SK-N-SH treated with all-trans-retinoic acid at 6 μM for 48 hours (cell line): Measurements from ENCODE around the gene CAMK2N2.

Experiments
- ATAC-seq: fragments of 200-7000 bp; cut with Tn5 transposase; 3 replicates; pipeline ENCODE4 v1.9.1; 2020; ENCODE audit warnings: mild to moderate bottlenecking, moderate library complexity
- ARNTL ChIP-seq: fragments of 450-650 bp; formaldehyde crosslinking; IDR thresholded peaks from 2 replicates; pipeline ENCODE4 v1.5.0; 2020; ENCODE audit warnings: low read depth, mild to moderate bottlenecking, moderate library complexity, borderline replicate concordance
- BACH2 ChIP-seq: fragments of 250-450 bp; sonication (Bioruptor Pico); IDR thresholded peaks from 2 replicates; pipeline ENCODE4 v1.9.0; 2021; ENCODE audit warnings: mild to moderate bottlenecking, borderline replicate concordance
- CSDC2 ChIP-seq: fragments of 250-450 bp; sonication (Bioruptor Pico); IDR thresholded peaks from 2 replicates; pipeline ENCODE4 v1.5.0; 2020; ENCODE audit warnings: mild to moderate bottlenecking, moderate library complexity
- ESRRG ChIP-seq: fragments of 250-450 bp; sonication (Bioruptor Pico); IDR thresholded peaks from 2 replicates; pipeline ENCODE4 v1.6.1; 2021; ENCODE audit warnings: mild to moderate bottlenecking
- GLIS3 ChIP-seq: fragments of 250-450 bp; sonication (Bioruptor Pico); IDR thresholded peaks from 2 replicates; pipeline ENCODE4 v1.5.0; 2020; ENCODE audit warnings: mild to moderate bottlenecking, moderate library complexity
- ISL1 ChIP-seq: fragments of 250-450 bp; sonication (Bioruptor Pico); IDR thresholded peaks from 2 replicates; pipeline ENCODE4 v2.1.2; 2022; ENCODE audit warnings: mild to moderate bottlenecking, moderate library complexity
- OSR1 ChIP-seq: fragments of 250-450 bp; sonication (Bioruptor Pico); IDR thresholded peaks from 2 replicates; pipeline ENCODE4 v1.8.0; 2022; ENCODE audit warnings: moderate library complexity, mild to moderate bottlenecking, inconsistent platforms
- PPARA ChIP-seq: fragments of 250-450 bp; sonication (Bioruptor Pico); IDR thresholded peaks from 2 replicates; pipeline ENCODE4 v1.5.0; 2020; ENCODE audit warnings: mild to moderate bottlenecking, borderline replicate concordance
- RARB ChIP-seq: fragments of 250-450 bp; sonication (Bioruptor Pico); IDR thresholded peaks from 2 replicates; pipeline ENCODE4 v1.8.0; 2021; ENCODE audit warnings: mild to moderate bottlenecking, moderate library complexity
- SNAI2 ChIP-seq: fragments of 250-450 bp; sonication (Bioruptor Pico); IDR thresholded peaks from 2 replicates; pipeline ENCODE4 v1.5.0; 2020; ENCODE audit warnings: mild to moderate bottlenecking, moderate library complexity
- TOX ChIP-seq: fragments of 250-450 bp; sonication (Bioruptor Pico); IDR thresholded peaks from 2 replicates; pipeline ENCODE4 v1.8.0; 2021; ENCODE audit warnings: mild to moderate bottlenecking, moderate library complexity, borderline replicate concordance
- ZC3H10 ChIP-seq: fragments of 250-450 bp; sonication (Bioruptor Pico); IDR thresholded peaks from 2 replicates; pipeline ENCODE4 v1.5.1; 2021; ENCODE audit warnings: mild to moderate bottlenecking, moderate library complexity
- ZFP3 ChIP-seq: fragments of 250-450 bp; sonication (Bioruptor Pico); IDR thresholded peaks from 2 replicates; pipeline ENCODE4 v1.5.0; 2020; ENCODE audit warnings: mild to moderate bottlenecking, moderate library complexity
- ZFP30 ChIP-seq: fragments of 450-650 bp; formaldehyde crosslinking; IDR thresholded peaks from 2 replicates; pipeline ENCODE4 v1.5.0; 2022; ENCODE audit warnings: mild to moderate bottlenecking, moderate library complexity
- ZNF565 ChIP-seq: fragments of 450-650 bp; formaldehyde crosslinking; conservative IDR thresholded peaks from 2 replicates; pipeline ENCODE4 v1.5.0; 2020; ENCODE audit warnings: low read depth, mild to moderate bottlenecking, moderate library complexity
- ZNF70 ChIP-seq: fragments of 450-650 bp; formaldehyde crosslinking; IDR thresholded peaks from 2 replicates; pipeline ENCODE4 v1.5.0; 2020; ENCODE audit warnings: mild to moderate bottlenecking, moderate library complexity
- TF ChIP-seq, protein P1 (sequence below): fragments of 250-450 bp; sonication (Bioruptor Pico); IDR thresholded peaks from 2 replicates; pipeline ENCODE4 v1.5.1; 2021; ENCODE audit warnings: mild to moderate bottlenecking, moderate library complexity
- TF ChIP-seq, protein P2 (sequence below): fragments of 250-450 bp; sonication (Bioruptor Pico); IDR thresholded peaks from 2 replicates; pipeline ENCODE4 v1.5.0; 2020; ENCODE audit warnings: mild to moderate bottlenecking, moderate library complexity
- TF ChIP-seq, protein P3 (sequence below): fragments of 250-450 bp; sonication (Bioruptor Pico); IDR thresholded peaks from 2 replicates; pipeline ENCODE4 v1.5.1; 2020; ENCODE audit warnings: low read depth, mild to moderate bottlenecking, moderate library complexity
- TF ChIP-seq, protein P4 (sequence below): fragments of 250-450 bp; sonication (Bioruptor Pico); IDR thresholded peaks from 2 replicates; pipeline ENCODE4 v1.8.0; 2021; ENCODE audit warnings: low read depth, mild to moderate bottlenecking, moderate library complexity, borderline replicate concordance
- TF ChIP-seq, protein P5 (sequence below): fragments of 250-450 bp; sonication (Bioruptor Pico); IDR thresholded peaks from 2 replicates; pipeline ENCODE4 v1.8.0; 2020; ENCODE audit warnings: mild to moderate bottlenecking, moderate library complexity, borderline replicate concordance

CAMK2N2 gene

DNA sequence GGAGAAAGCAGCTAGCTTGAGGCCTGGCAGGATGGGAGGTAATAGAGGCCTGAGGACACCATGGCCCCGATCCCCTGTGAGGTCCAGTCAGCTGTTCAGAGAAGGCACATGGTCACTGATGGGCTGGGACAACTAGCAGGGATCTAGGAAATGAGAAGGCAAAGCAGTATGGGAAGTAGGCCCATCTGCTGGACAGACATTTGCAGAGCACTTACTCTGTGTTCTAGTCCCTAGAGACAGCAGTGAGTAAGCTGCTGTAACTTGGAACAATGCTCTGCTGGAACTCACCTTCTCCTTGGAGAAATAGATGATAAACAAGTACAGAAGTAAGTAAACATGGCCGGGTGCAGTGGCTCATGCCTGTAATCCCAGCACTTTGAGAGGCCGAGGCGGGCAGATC lies 21.6 kb upstream of the CAMK2N2 start:
- TF ChIP-seq, protein P1, sequence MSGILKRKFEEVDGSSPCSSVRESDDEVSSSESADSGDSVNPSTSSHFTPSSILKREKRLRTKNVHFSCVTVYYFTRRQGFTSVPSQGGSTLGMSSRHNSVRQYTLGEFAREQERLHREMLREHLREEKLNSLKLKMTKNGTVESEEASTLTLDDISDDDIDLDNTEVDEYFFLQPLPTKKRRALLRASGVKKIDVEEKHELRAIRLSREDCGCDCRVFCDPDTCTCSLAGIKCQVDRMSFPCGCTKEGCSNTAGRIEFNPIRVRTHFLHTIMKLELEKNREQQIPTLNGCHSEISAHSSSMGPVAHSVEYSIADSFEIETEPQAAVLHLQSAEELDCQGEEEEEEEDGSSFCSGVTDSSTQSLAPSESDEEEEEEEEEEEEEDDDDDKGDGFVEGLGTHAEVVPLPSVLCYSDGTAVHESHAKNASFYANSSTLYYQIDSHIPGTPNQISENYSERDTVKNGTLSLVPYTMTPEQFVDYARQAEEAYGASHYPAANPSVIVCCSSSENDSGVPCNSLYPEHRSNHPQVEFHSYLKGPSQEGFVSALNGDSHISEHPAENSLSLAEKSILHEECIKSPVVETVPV (CRISPR knock-in tag), result no peak
- TF ChIP-seq CSDC2 (no peak), RARB (CRISPR knock-in tag) (no peak), TOX (CRISPR knock-in tag) (no peak), OSR1 (CRISPR knock-in tag) (no peak), ISL1 (CRISPR knock-in tag) (no peak), ZFP30 (CRISPR knock-in tag) (no peak), SNAI2 (no peak), PPARA (CRISPR knock-in tag) (no peak), ZNF70 (CRISPR knock-in tag) (no peak), ZC3H10 (CRISPR knock-in tag) (no peak), ESRRG (CRISPR knock-in tag) (no peak), ZNF565 (CRISPR knock-in tag) (no peak), BACH2 (CRISPR knock-in tag) (no peak), ZFP3 (CRISPR knock-in tag) (no peak)
- TF ChIP-seq, protein P2, sequence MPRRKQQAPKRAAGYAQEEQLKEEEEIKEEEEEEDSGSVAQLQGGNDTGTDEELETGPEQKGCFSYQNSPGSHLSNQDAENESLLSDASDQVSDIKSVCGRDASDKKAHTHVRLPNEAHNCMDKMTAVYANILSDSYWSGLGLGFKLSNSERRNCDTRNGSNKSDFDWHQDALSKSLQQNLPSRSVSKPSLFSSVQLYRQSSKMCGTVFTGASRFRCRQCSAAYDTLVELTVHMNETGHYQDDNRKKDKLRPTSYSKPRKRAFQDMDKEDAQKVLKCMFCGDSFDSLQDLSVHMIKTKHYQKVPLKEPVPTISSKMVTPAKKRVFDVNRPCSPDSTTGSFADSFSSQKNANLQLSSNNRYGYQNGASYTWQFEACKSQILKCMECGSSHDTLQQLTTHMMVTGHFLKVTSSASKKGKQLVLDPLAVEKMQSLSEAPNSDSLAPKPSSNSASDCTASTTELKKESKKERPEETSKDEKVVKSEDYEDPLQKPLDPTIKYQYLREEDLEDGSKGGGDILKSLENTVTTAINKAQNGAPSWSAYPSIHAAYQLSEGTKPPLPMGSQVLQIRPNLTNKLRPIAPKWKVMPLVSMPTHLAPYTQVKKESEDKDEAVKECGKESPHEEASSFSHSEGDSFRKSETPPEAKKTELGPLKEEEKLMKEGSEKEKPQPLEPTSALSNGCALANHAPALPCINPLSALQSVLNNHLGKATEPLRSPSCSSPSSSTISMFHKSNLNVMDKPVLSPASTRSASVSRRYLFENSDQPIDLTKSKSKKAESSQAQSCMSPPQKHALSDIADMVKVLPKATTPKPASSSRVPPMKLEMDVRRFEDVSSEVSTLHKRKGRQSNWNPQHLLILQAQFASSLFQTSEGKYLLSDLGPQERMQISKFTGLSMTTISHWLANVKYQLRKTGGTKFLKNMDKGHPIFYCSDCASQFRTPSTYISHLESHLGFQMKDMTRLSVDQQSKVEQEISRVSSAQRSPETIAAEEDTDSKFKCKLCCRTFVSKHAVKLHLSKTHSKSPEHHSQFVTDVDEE (CRISPR knock-in tag), result no peak
- TF ChIP-seq, protein P3, sequence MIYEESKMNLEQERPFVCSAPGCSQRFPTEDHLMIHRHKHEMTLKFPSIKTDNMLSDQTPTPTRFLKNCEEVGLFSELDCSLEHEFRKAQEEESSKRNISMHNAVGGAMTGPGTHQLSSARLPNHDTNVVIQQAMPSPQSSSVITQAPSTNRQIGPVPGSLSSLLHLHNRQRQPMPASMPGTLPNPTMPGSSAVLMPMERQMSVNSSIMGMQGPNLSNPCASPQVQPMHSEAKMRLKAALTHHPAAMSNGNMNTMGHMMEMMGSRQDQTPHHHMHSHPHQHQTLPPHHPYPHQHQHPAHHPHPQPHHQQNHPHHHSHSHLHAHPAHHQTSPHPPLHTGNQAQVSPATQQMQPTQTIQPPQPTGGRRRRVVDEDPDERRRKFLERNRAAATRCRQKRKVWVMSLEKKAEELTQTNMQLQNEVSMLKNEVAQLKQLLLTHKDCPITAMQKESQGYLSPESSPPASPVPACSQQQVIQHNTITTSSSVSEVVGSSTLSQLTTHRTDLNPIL (CRISPR knock-in tag), result no peak
- TF ChIP-seq, protein P4, sequence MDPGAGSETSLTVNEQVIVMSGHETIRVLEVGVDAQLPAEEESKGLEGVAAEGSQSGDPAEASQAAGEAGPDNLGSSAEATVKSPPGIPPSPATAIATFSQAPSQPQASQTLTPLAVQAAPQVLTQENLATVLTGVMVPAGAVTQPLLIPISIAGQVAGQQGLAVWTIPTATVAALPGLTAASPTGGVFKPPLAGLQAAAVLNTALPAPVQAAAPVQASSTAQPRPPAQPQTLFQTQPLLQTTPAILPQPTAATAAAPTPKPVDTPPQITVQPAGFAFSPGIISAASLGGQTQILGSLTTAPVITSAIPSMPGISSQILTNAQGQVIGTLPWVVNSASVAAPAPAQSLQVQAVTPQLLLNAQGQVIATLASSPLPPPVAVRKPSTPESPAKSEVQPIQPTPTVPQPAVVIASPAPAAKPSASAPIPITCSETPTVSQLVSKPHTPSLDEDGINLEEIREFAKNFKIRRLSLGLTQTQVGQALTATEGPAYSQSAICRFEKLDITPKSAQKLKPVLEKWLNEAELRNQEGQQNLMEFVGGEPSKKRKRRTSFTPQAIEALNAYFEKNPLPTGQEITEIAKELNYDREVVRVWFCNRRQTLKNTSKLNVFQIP (CRISPR knock-in tag), result no peak
- TF ChIP-seq, protein P5, sequence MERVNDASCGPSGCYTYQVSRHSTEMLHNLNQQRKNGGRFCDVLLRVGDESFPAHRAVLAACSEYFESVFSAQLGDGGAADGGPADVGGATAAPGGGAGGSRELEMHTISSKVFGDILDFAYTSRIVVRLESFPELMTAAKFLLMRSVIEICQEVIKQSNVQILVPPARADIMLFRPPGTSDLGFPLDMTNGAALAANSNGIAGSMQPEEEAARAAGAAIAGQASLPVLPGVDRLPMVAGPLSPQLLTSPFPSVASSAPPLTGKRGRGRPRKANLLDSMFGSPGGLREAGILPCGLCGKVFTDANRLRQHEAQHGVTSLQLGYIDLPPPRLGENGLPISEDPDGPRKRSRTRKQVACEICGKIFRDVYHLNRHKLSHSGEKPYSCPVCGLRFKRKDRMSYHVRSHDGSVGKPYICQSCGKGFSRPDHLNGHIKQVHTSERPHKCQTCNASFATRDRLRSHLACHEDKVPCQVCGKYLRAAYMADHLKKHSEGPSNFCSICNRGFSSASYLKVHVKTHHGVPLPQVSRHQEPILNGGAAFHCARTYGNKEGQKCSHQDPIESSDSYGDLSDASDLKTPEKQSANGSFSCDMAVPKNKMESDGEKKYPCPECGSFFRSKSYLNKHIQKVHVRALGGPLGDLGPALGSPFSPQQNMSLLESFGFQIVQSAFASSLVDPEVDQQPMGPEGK (CRISPR knock-in tag), result no peak
- no peak for ATAC-seq

DNA sequence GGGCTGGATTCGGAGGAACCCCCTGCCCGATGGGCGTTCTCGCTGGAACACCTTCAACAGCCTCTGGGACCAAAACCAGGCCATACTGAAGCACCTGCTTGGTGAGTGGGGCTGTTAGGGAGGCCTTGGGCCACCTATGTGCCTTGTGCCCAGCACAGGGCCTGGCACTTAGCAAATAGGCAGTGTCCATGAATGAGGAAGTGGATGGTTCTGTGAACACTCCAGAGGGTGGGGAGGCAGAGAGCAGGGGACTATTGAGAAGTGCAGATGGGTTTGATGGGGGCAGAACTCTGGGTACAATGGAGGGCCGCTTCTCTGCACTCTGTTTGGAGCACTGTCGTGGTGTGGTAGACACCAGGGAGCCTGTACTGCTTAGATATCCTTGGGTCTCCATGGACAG lies 16.0 kb upstream of the CAMK2N2 start:
- TF ChIP-seq, protein P4 (CRISPR knock-in tag), result no peak
- TF ChIP-seq SNAI2 (no peak), ARNTL (CRISPR knock-in tag) (no peak), CSDC2 (no peak), ZFP3 (CRISPR knock-in tag) (no peak), GLIS3 (no peak), ISL1 (CRISPR knock-in tag) (no peak), ZFP30 (CRISPR knock-in tag) (no peak), PPARA (CRISPR knock-in tag) (no peak), ZNF70 (CRISPR knock-in tag) (no peak), TOX (CRISPR knock-in tag) (no peak)
- TF ChIP-seq, protein P5 (CRISPR knock-in tag), result no peak
- ATAC-seq, result no peak
